OCI-LY1 (cell line): ENCODE measurements around the gene FRMD1.

Experiments
- H2AFZ ChIP-seq: fragments of 200-600 bp; sonication (generic), shearing (Covaris generic); 2 replicates; pipeline ENCODE4 v1.6.0; 2014; ENCODE audit warnings: antibody characterized with exemption, mild to moderate bottlenecking, low read length
- H3F3A ChIP-seq: fragments of 200-600 bp; sonication (generic), shearing (Covaris generic); 2 replicates; pipeline ENCODE4 v1.6.0; 2014; ENCODE audit warnings: mild to moderate bottlenecking, antibody characterized with exemption, low read length, moderate library complexity; ENCODE audit not compliant: insufficient read depth
- H3K27ac ChIP-seq: fragments of 200-600 bp; sonication (generic); 2 replicates; pipeline ENCODE4 v1.5.1; 2014; ENCODE audit warnings: low read length, mixed run types, mild to moderate bottlenecking, low read depth; ENCODE audit not compliant: poor library complexity, severe bottlenecking
- H3K27me3 ChIP-seq: fragments of 200-600 bp; sonication (generic); 2 replicates; pipeline ENCODE4 v1.6.0; 2014; ENCODE audit warnings: antibody characterized with exemption, mild to moderate bottlenecking, low read length, moderate library complexity; ENCODE audit not compliant: insufficient read depth
- H3K36me3 ChIP-seq: fragments of 200-600 bp; sonication (generic); 2 replicates; pipeline ENCODE4 v1.6.1; 2014; ENCODE audit warnings: mild to moderate bottlenecking, antibody characterized with exemption, low read length, moderate library complexity, mixed read lengths; ENCODE audit not compliant: insufficient read depth
- H3K4me1 ChIP-seq: fragments of 200-600 bp; sonication (generic); 2 replicates; pipeline ENCODE4 v1.5.1; 2014; ENCODE audit warnings: mild to moderate bottlenecking, low read length, moderate library complexity; ENCODE audit not compliant: insufficient read depth, severe bottlenecking
- H3K4me2 ChIP-seq: fragments of 200-600 bp; sonication (generic), shearing (Covaris generic); 2 replicates; pipeline ENCODE4 v1.6.1; 2014; ENCODE audit warnings: low read length
- H3K4me3 ChIP-seq: fragments of 200-600 bp; sonication (generic); 2 replicates; pipeline ENCODE4 v1.5.1; 2014; ENCODE audit warnings: low read length, low read depth, mild to moderate bottlenecking, mixed read lengths; ENCODE audit not compliant: poor library complexity, severe bottlenecking
- H3K79me2 ChIP-seq: fragments of 200-600 bp; shearing (Covaris generic); 2 replicates; pipeline ENCODE4 v1.6.1; 2016; ENCODE audit warnings: mixed run types, low read length, mixed read lengths; ENCODE audit not compliant: insufficient read depth
- H3K9ac ChIP-seq: fragments of 200-600 bp; sonication (generic), shearing (Covaris generic); 2 replicates; pipeline ENCODE4 v1.6.1; 2014; ENCODE audit warnings: mild to moderate bottlenecking, low read length, mixed read lengths
- H3K9me2 ChIP-seq: fragments of 200-600 bp; sonication (generic), shearing (Covaris generic); 2 replicates; pipeline ENCODE4 v1.6.1; 2014; ENCODE audit warnings: low read depth, mild to moderate bottlenecking, low read length, mixed read lengths
- H3K9me3 ChIP-seq: fragments of 200-600 bp; shearing (Covaris generic); 2 replicates; pipeline ENCODE4 v1.6.1; 2014; ENCODE audit warnings: low read length, mixed read lengths
- H4K20me1 ChIP-seq: fragments of 200-600 bp; sonication (generic), shearing (Covaris generic); 2 replicates; pipeline ENCODE4 v1.6.0; 2016; ENCODE audit warnings: mild to moderate bottlenecking, low read length; ENCODE audit not compliant: insufficient read depth
- EZH2 ChIP-seq: fragments of 200-600 bp; sonication (generic), shearing (Covaris generic); IDR thresholded peaks from 2 replicates; pipeline ENCODE4 v1.8.0; 2017; ENCODE audit warnings: borderline replicate concordance, mixed run types, mild to moderate bottlenecking, antibody characterized with exemption, low read length, moderate library complexity, mixed read lengths
- TF ChIP-seq, protein P1 (sequence below): fragments of 200-600 bp; sonication (generic), shearing (Covaris generic); IDR thresholded peaks from 2 replicates; pipeline ENCODE4 v1.5.1; 2017; ENCODE audit warnings: mild to moderate bottlenecking, antibody characterized with exemption, low read length, moderate library complexity, mixed read lengths

The FRMD1 gene

DNA sequence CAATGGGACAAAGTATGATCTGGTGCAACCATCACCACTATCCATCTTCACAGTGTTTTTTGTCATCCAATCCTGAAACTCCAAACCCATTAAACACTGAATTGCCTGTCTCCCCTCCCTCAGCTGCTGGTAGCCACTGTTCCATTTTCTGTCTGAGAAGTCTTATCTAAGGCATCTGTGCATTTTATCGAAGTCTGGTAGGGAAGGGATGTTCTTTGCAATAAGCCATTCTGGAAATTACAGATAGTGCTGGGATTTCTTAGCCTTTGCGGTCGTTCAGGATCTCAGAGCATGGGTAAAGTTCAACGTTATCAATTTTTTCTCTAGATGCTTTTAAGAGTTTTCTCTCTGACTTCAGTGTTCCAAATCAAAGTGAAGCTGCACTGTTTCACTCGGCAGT, 57.4 kb downstream of the FRMD1 start:
- Histone ChIP-seq H3K27ac (no peak overlapping the region), H2AFZ (no peak overlapping the region), H3K27me3 (no peaks in the 10 kb centered on the region), H3K4me1 (no peaks in the 10 kb centered on the region), H3K79me2 (no peaks in the 10 kb centered on the region), H3K9me2 (no peaks in the 10 kb centered on the region), H3K36me3 (no peaks in the 10 kb centered on the region), H3K4me3 (no peak overlapping the region), H3K9me3 (no peaks in the 10 kb centered on the region), H3F3A (no peaks in the 10 kb centered on the region), H3K4me2 (no peak overlapping the region), H4K20me1 (no peaks in the 10 kb centered on the region), H3K9ac (no peak overlapping the region)
- TF ChIP-seq, protein P1, sequence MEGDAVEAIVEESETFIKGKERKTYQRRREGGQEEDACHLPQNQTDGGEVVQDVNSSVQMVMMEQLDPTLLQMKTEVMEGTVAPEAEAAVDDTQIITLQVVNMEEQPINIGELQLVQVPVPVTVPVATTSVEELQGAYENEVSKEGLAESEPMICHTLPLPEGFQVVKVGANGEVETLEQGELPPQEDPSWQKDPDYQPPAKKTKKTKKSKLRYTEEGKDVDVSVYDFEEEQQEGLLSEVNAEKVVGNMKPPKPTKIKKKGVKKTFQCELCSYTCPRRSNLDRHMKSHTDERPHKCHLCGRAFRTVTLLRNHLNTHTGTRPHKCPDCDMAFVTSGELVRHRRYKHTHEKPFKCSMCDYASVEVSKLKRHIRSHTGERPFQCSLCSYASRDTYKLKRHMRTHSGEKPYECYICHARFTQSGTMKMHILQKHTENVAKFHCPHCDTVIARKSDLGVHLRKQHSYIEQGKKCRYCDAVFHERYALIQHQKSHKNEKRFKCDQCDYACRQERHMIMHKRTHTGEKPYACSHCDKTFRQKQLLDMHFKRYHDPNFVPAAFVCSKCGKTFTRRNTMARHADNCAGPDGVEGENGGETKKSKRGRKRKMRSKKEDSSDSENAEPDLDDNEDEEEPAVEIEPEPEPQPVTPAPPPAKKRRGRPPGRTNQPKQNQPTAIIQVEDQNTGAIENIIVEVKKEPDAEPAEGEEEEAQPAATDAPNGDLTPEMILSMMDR = no peak
- no peak for TF ChIP-seq EZH2

GRCh38 chr6:168020242-168020641, 58.8 kb downstream of the FRMD1 start:
- Histone ChIP-seq H3K27me3 (no peaks in the 10 kb centered on the region), H3K4me2 (no peak overlapping the region), H3K9me3 (no peaks in the 10 kb centered on the region), H3K27ac (no peak overlapping the region), H3F3A (no peaks in the 10 kb centered on the region), H3K36me3 (no peaks in the 10 kb centered on the region), H3K9me2 (no peaks in the 10 kb centered on the region), H4K20me1 (no peaks in the 10 kb centered on the region), H2AFZ (no peak overlapping the region), H3K9ac (no peak overlapping the region), H3K4me3 (no peak overlapping the region), H3K4me1 (no peaks in the 10 kb centered on the region), H3K79me2 (no peaks in the 10 kb centered on the region)
- TF ChIP-seq EZH2 = no peak
- TF ChIP-seq, protein P1 = no peak

DNA sequence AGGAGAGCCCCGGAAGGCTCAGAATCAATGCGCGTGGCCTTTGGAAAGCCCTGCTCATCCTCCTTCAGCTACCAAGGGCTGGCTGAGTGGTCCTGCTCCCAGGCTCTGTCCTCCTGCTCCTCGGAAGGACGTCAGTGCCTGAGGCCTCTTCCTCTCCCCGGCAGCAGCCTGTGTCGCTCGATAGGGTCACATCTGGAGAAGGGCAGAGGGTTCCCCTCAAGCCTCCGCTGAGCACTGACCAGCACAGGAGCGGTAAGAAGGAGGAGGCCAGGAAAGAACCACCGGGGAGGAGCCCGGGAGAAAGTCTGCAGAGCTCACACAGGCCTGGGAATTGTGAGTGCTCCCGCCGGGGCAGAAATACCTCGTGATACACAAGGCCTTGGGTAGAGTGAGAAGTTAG, 60.3 kb downstream of the FRMD1 start:
- no peaks in the 10 kb centered on the region for H3K27me3 ChIP-seq
- no peaks in the 10 kb centered on the region for H3K36me3 ChIP-seq

More for the DNA sequence above, 60.3 kb downstream of the FRMD1 start:
- Histone ChIP-seq H3K4me2 (no peak overlapping the region), H3K9ac (no peak overlapping the region), H3K9me2 (no peaks in the 10 kb centered on the region), H2AFZ (no peak overlapping the region), H3F3A (no peaks in the 10 kb centered on the region), H4K20me1 (no peaks in the 10 kb centered on the region), H3K4me3 (no peak overlapping the region), H3K79me2 (no peaks in the 10 kb centered on the region), H3K9me3 (no peaks in the 10 kb centered on the region), H3K4me1 (no peaks in the 10 kb centered on the region), H3K27ac (no peak overlapping the region)
- TF ChIP-seq, protein P1 = no peak
- TF ChIP-seq EZH2 = no peak
